Measurements from ENCODE around the gene MYO5C. TPM values are rescaled to one million over a fixed set of nuclear protein-coding genes. Genes with fewer than 3 reads are reported as not detected.

MYO5C gene
- total and polyA plus RNA-seq, 2 donors (not counting 3 experiments of a cell fraction or from before 2014, with no cell fraction given) = 7.5 to 19.4 TPM

DNA sequence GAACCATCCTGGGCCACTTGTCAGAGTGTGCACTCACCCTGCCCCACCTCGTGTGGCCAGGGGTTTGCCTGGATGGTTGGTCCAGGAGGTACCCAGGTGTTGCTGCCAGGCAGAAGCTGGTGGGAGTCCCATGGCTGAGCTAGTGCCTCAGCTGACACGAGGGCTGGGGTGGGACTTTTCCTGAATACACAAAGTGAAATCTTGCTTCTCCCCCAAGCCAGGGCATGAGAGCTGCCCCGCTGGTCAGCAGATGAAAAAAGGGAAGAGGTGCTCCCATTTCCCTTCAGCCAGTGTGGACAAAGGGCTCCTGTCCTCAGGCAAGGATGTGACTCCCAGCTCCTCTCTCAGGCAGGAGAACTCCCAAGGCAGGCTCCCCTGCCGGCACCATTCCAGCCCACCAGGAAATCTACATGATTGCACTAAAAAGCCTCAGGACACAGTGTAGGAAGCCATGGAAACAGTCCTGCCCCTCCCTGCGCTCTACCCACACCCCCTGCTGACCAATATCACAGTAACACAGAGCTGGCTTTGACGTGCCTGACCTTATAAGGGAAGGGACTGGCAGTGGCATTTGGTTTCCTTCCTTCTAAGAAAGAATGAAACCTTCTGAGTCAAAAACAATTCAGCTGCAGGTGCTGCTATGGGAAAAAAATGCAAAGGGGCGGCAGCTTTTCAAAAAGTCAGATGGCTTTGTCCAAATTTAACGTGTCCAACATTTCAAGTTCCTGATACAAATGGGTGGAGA lies 33.9 kb downstream of the MYO5C start:
- TF ChIP-seq JUN (IDR thresholded peaks at IDR 0.05; ENCODE audit: borderline replicate concordance, insufficient read depth, insufficient read length, low read depth) (no peak), GATA2 (IDR thresholded peaks at IDR 0.05; ENCODE audit: insufficient read depth, insufficient read length, low read depth, low read length) (no peak), POLR2A (IDR thresholded peaks at IDR 0.05; ENCODE audit: low read depth, low read length) (peak; percentile 34), MYC (IDR thresholded peaks at IDR 0.05; ENCODE audit: low read depth, low read length) (no peak), POLR2AphosphoS5 (IDR thresholded peaks at IDR 0.05; ENCODE audit: insufficient read depth, low read depth, low read length) (peak; percentile 20), EZH2 (IDR thresholded peaks at IDR 0.05; ENCODE audit: borderline replicate concordance, low read depth, low read length, severe bottlenecking) (no peak), FOS (IDR thresholded peaks at IDR 0.05; ENCODE audit: borderline replicate concordance, insufficient read depth, low read length) (no peak)
- TF ChIP-seq, protein P1, sequence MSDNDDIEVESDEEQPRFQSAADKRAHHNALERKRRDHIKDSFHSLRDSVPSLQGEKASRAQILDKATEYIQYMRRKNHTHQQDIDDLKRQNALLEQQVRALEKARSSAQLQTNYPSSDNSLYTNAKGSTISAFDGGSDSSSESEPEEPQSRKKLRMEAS (IDR thresholded peaks at IDR 0.05; ENCODE audit: insufficient read depth, insufficient read length) = no peak
- TF ChIP-seq, protein P2, sequence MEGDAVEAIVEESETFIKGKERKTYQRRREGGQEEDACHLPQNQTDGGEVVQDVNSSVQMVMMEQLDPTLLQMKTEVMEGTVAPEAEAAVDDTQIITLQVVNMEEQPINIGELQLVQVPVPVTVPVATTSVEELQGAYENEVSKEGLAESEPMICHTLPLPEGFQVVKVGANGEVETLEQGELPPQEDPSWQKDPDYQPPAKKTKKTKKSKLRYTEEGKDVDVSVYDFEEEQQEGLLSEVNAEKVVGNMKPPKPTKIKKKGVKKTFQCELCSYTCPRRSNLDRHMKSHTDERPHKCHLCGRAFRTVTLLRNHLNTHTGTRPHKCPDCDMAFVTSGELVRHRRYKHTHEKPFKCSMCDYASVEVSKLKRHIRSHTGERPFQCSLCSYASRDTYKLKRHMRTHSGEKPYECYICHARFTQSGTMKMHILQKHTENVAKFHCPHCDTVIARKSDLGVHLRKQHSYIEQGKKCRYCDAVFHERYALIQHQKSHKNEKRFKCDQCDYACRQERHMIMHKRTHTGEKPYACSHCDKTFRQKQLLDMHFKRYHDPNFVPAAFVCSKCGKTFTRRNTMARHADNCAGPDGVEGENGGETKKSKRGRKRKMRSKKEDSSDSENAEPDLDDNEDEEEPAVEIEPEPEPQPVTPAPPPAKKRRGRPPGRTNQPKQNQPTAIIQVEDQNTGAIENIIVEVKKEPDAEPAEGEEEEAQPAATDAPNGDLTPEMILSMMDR (IDR thresholded peaks at IDR 0.05; ENCODE audit: extremely low read depth in 1 of 2, insufficient read depth in 1 of 2, low read depth in 1 of 2, low read length in 2 of 2) = peak in 1 of 2 donors; percentile 32
- BruUV-seq (replicated peaks) = TSS peak; percentile 81
- dilution Hi-C loops (cut with MboI; ENCODE audit: extremely low pct_ligation_motif_present, low sequenced_read_pairs) (no loop called here), intact Hi-C loops (cut with micrococcal nuclease) (loop anchor here (1.0 kb wide), 1 partner anchor 34 kb away; the partner anchor contains the start of gene MYO5C)
- Histone ChIP-seq H3K9me3 (replicated peaks; ENCODE audit: control insufficient read depth, insufficient read depth, low read length) (no peaks in the 10 kb centered on the region), H3K36me3 (ENCODE audit: control insufficient read depth in 2 of 2, extremely low read depth in 1 of 2, insufficient read depth in 2 of 2, low read length in 2 of 2) (no peaks in the 10 kb centered on the region), H3K9me1 (replicated peaks; ENCODE audit: control insufficient read depth, extremely low read depth, insufficient read depth, low read length) (no peaks in the 10 kb centered on the region), H3K4me1 (ENCODE audit: control insufficient read depth, extremely low read depth, insufficient read depth, low read length) (peaks cover 17% of the 10 kb centered on the region), H3K4me2 (ENCODE audit: insufficient read depth, low read length) (peak overlapping the region; percentile 12), H3K4me3 (replicated peaks in 1 of 3; ENCODE audit: insufficient read depth in 1 of 3, low read depth in 1 of 3, low read length in 3 of 3) (no peak overlapping the region), H3K79me2 (ENCODE audit: control insufficient read depth, insufficient read depth, low read length) (no peaks in the 10 kb centered on the region), H2AFZ (ENCODE audit: low read depth, low read length) (peak overlapping the region; percentile 55), H3K27ac (ENCODE audit: insufficient read depth, low read depth, low read length) (peak overlapping the region; percentile 55), H4K20me1 (replicated peaks; ENCODE audit: control insufficient read depth, extremely low read depth, insufficient read depth, low read length) (no peaks in the 10 kb centered on the region), H3K27me3 (ENCODE audit: control insufficient read depth in 2 of 2, insufficient read depth in 2 of 2, low read length in 2 of 2) (no peaks in the 10 kb centered on the region), H3K9ac (replicated peaks; ENCODE audit: extremely low read depth, insufficient read depth, low read length) (peak overlapping the region; percentile 1)
- DNase-seq (ENCODE audit: low read depth, low spot score) (peak; percentile 95), FAIRE-seq (peak; percentile 98)
- POLR2A ChIA-PET = interaction anchor here (0.6 to 1.4 kb wide), 3 partner anchors 9 to 44 kb away, joined by 3 to 14 read pairs (median 6); partner anchors contain the start of gene MYO5C
- CTCF ChIA-PET = interaction anchor here (0.8 to 2.2 kb wide), 17 partner anchors 9 to 474 kb away, joined by 3 to 14 read pairs (median 4); partner anchors contain the start of gene MYO5C
